HepG2 (cell line): ENCODE measurements around the gene DHCR7. TPM values are rescaled to one million over a fixed set of nuclear protein-coding genes. Genes with fewer than 3 reads are reported as not detected.
A peak's percentile ranks its signal among the peaks of the same experiment; 100 is the strongest.

Experiments
- ATAC-seq: fragments of 200-7000 bp; cut with Tn5 transposase; 3 replicates; pipeline ENCODE4 v1.9.1; 2020; ENCODE audit warnings: mild to moderate bottlenecking, moderate library complexity
- BruUV-seq: library from RNA; stranded (reverse); fragments of 400-500 nt; replicated peaks from 2 replicates; lab custom pipeline; 2021; lab: Mats Ljungman, UMichigan
- CTCF ChIA-PET: fragments of 300-600 bp; formaldehyde crosslinking; extraction: SDS; loops from one replicate; lab custom pipeline; 2021; ENCODE audit warnings: low total read pairs, inconsistent platforms, low intra/inter-chr PET ratio; lab: Yijun Ruan, JAX
- POLR2A ChIA-PET: fragments of 350-600 bp; sonication (Branson Sonifier 250); formaldehyde crosslinking; loops from one replicate; lab custom pipeline; 2020; ENCODE audit warnings: antibody characterized with exemption, inconsistent platforms; lab: Yijun Ruan, JAX
- DNase-seq: peaks from one replicate; pipeline ENCODE4 v3.0.0-alpha.2; 2015; ENCODE audit warnings: low spot score
- FAIRE-seq: peaks from 3 replicates; lab custom pipeline; 2011; peaks lifted over from hg19 to GRCh38; lab: Jason Lieb, UNC
- H2AFZ ChIP-seq: one replicate; pipeline ENCODE4 v1.6.1; 2011; ENCODE audit warnings: low read length, inconsistent platforms
- H3K27ac ChIP-seq: fragments of 300-600 bp; 3 replicates; pipeline ENCODE4 v1.8.0; 2011; ENCODE audit warnings: mixed run types, mild to moderate bottlenecking, mixed read lengths, low read length, inconsistent platforms; ENCODE audit not compliant: insufficient read depth; ENCODE audit errors: extremely low read length
- H3K27me3 ChIP-seq, 2 experiments: fragments of 200-600 bp in 1 of 2; 2 replicates in 1 of 2; 3 replicates in 1 of 2; pipeline versions ENCODE4 v1.6.0 to v1.8.0; 2011; ENCODE audit warnings: low read length in 2 of 2, mild to moderate bottlenecking in 2 of 2, moderate library complexity in 2 of 2, inconsistent platforms in 1 of 2; ENCODE audit not compliant: insufficient read depth in 2 of 2, control insufficient read depth in 1 of 2
- H3K36me3 ChIP-seq, 2 experiments: fragments of 200-600 bp in 1 of 2; replicated peaks in 1 of 2; 2 replicates in 1 of 2; 3 replicates in 1 of 2; pipeline versions ENCODE4 v1.5.1 to v1.8.0; 2011; ENCODE audit warnings: low read length in 2 of 2, inconsistent platforms in 1 of 2; ENCODE audit not compliant: insufficient read depth in 2 of 2, control insufficient read depth in 1 of 2
- H3K4me1 ChIP-seq: 2 replicates; pipeline ENCODE4 v1.5.1; 2012; ENCODE audit warnings: low read length, inconsistent platforms; ENCODE audit not compliant: insufficient read depth
- H3K4me2 ChIP-seq: 2 replicates; pipeline ENCODE4 v1.6.0; 2011; ENCODE audit warnings: low read depth, low read length, inconsistent platforms
- H3K4me3 ChIP-seq, 3 experiments: fragments of 200-600 bp in 1 of 3; sonication (generic), shearing (Covaris generic) in 1 of 3; replicated peaks in 1 of 3; 2 replicates each; pipeline ENCODE4 v1.5.1; 2011 to 2016; ENCODE audit warnings: low read length in 3 of 3, inconsistent platforms in 2 of 3, low read depth in 2 of 3, mild to moderate bottlenecking in 2 of 3, control low read depth in 1 of 3, mixed read lengths in 1 of 3; ENCODE audit not compliant: insufficient read depth in 1 of 3
- H3K79me2 ChIP-seq: one replicate; pipeline ENCODE4 v1.6.1; 2011; ENCODE audit warnings: low read length, inconsistent platforms; ENCODE audit not compliant: insufficient read depth
- H3K9ac ChIP-seq: 2 replicates; pipeline ENCODE4 v1.6.0; 2011; ENCODE audit warnings: mild to moderate bottlenecking, low read depth, low read length, inconsistent platforms; ENCODE audit not compliant: insufficient read depth
- H3K9me3 ChIP-seq: 2 replicates; pipeline ENCODE4 v1.5.1; 2012; ENCODE audit warnings: mild to moderate bottlenecking, low read length
- H4K20me1 ChIP-seq: 2 replicates; pipeline ENCODE4 v1.6.0; 2011; ENCODE audit warnings: inconsistent platforms, mild to moderate bottlenecking, low read length, moderate library complexity; ENCODE audit not compliant: insufficient read depth
- ATF1 ChIP-seq: IDR thresholded peaks from 2 replicates; pipeline ENCODE4 v1.6.1; 2016; ENCODE audit warnings: mild to moderate bottlenecking, control low read depth
- CENPT ChIP-seq: sonication (generic); formaldehyde crosslinking; IDR thresholded peaks from 2 replicates; pipeline ENCODE4 v1.8.0; 2022; ENCODE audit warnings: low read depth, mild to moderate bottlenecking, moderate library complexity, missing genetic modification reagents
- CHD4 ChIP-seq: fragments of 200-600 bp; sonication (generic); IDR thresholded peaks from 2 replicates; pipeline ENCODE4 v1.7.0; 2017; ENCODE audit warnings: mild to moderate bottlenecking, low read length, borderline replicate concordance
- KLF16 ChIP-seq, 2 experiments: sonication (generic) in 1 of 2; formaldehyde crosslinking in 1 of 2; IDR thresholded peaks; 2 replicates each; pipeline versions ENCODE4 v1.6.1 to v1.8.0; 2016 to 2023; ENCODE audit warnings: missing genetic modification reagents in 2 of 2, missing compliant biosample characterization in 1 of 2
- PLRG1 ChIP-seq: fragments of 450-650 bp; conservative IDR thresholded peaks from 2 replicates; pipeline ENCODE4 v1.6.1; 2016
- POLR2A ChIP-seq, 2 experiments: IDR thresholded peaks; 2 replicates each; pipeline ENCODE4 v1.6.1; 2011; ENCODE audit warnings: low read depth in 2 of 2, low read length in 2 of 2, mild to moderate bottlenecking in 1 of 2, moderate library complexity in 1 of 2; ENCODE audit not compliant: insufficient read depth in 1 of 2
- SETDB1 ChIP-seq: sonication (generic); formaldehyde crosslinking; IDR thresholded peaks from 2 replicates; pipeline ENCODE4 v1.5.1; 2020; ENCODE audit warnings: missing genetic modification reagents, mild to moderate bottlenecking, borderline replicate concordance
- ZFP90 ChIP-seq: sonication (generic); formaldehyde crosslinking; IDR thresholded peaks from 2 replicates; pipeline ENCODE4 v1.8.0; 2022; ENCODE audit warnings: missing genetic modification reagents, mild to moderate bottlenecking, inconsistent platforms, borderline replicate concordance
- ZKSCAN5 ChIP-seq: sonication (generic); formaldehyde crosslinking; IDR thresholded peaks from 2 replicates; pipeline ENCODE4 v1.5.1; 2020; ENCODE audit warnings: mild to moderate bottlenecking, missing genetic modification reagents
- ZNF788 ChIP-seq: sonication (generic); formaldehyde crosslinking; IDR thresholded peaks from 2 replicates; pipeline ENCODE4 v1.5.0; 2020; ENCODE audit warnings: mild to moderate bottlenecking, missing genetic modification reagents, borderline replicate concordance
- WGBS: methylation state at CpG from one replicate; pipeline ENCODE4 v1.1.6; 2017; ENCODE audit warnings: low lambda C conversion rate; 5-methylcytosine and 5-hydroxymethylcytosine counted together
- in situ Hi-C: cut with HindIII; loops from 2 replicates; pipeline ENCODE4 v1.10.0; 2017; ENCODE audit warnings: low pct_unique_long_range_greater_than_20kb; ENCODE audit not compliant: extremely low pct_ligation_motif_present
- intact Hi-C: fragments of 100-400 bp; cut with micrococcal nuclease; formaldehyde crosslinking; loops from one replicate; pipeline ENCODE4 v1.10.0; 2022; ENCODE audit not compliant: unreplicated experiment
- polyA plus RNA-seq, 8 experiments: library from polyadenylated mRNA; depleted of rRNA in 3 of 8; stranded (reverse) in 7 of 8; unstranded in 1 of 8; fragments of >200 nt; fragmentation: Illumina TruSeq in 4 of 8; extraction: Trizol in 4 of 8; gene quantifications; 2 replicates each; pipeline versions ENCODE4 v1.2.1 to v1.2.3, GENCODE V29; 2011 to 2016; ENCODE audit warnings: low read depth in 4 of 8, missing spikeins in 1 of 8, mixed read lengths in 1 of 8; ENCODE audit not compliant: insufficient read depth in 1 of 8
- total RNA-seq, 5 experiments: library from RNA; depleted of rRNA; stranded (reverse); fragments of >200 nt; fragmentation: Illumina TruSeq; extraction: Trizol; gene quantifications; 2 replicates each; pipeline ENCODE4 v1.2.3, GENCODE V29; 2016; ENCODE audit warnings: low read depth in 1 of 5

DHCR7 gene
- total and polyA plus RNA-seq, 2 of the 13 experiments (the other 11 are each of a cell fraction or from before 2014, with no cell fraction given): 96.0 to 143 TPM

DNA sequence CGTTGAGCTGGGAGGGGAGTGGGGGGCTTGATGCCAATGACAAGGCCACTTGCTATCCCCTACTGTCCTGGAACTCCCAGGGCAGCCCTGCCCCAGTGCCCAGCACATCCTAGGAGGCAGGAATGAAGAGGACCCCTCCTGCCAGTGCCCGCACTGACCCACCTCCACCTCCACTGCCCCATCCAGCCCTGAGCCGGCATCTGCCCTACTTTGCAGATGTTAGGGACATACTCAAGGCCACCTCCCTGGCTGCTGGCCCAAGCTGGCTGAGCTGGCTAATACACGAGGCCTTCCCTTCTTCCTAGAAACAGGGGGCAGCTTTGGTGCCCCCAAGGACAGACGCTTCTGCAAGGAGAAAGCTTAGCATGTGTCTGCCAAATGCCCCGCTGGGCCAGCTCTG, 10.8 kb downstream of the DHCR7 start:
- FAIRE-seq: no peak
- CTCF ChIA-PET: no interaction called here

GRCh38 chr11:71436861-71437260, 11.3 kb downstream of the DHCR7 start:
- TF ChIP-seq ZKSCAN5 (CRISPR knock-in tag) (no peak), CHD4 (no peak), ZNF788 (no peak), CENPT (CRISPR knock-in tag) (no peak), KLF16 (CRISPR knock-in tag; IDR thresholded peaks at IDR 0.05) (no peak), PLRG1 (no peak), SETDB1 (CRISPR knock-in tag) (no peak), ATF1 (CRISPR knock-in tag) (no peak)
- POLR2A ChIA-PET: no interaction called here
- BruUV-seq: no TSS peak
- CTCF ChIA-PET: no interaction called here
- Histone ChIP-seq H3K79me2 (no peaks in the 10 kb centered on the region), H3K4me1 (peaks cover 24% of the 10 kb centered on the region), H3K9me3 (no peaks in the 10 kb centered on the region), H3K27me3 (no peaks in the 10 kb centered on the region), H3K4me2 (no peak overlapping the region), H3K36me3 (peaks cover 26 to 61% of the 10 kb centered on the region in 2 experiments), H2AFZ (no peak overlapping the region), H3K9ac (no peak overlapping the region), H3K4me3 (no peak overlapping the region), H3K27ac (no peak overlapping the region), H4K20me1 (peaks cover 31% of the 10 kb centered on the region; the same call in 1 of the 2 replicates)
- intact Hi-C loops: no loop called here
- no peak for FAIRE-seq
- in situ Hi-C loops: no loop called here
- WGBS: 87% methylated on average over 7 of the region's 8 CpGs
- no peak for DNase-seq
- no peak for ATAC-seq

More for the DNA sequence above, 10.8 kb downstream of the DHCR7 start:
- TF ChIP-seq ZFP90 (CRISPR knock-in tag): no peak
- TF ChIP-seq POLR2A (IDR thresholded peaks at IDR 0.05; ENCODE audit: insufficient read depth in 1 of 2, low read depth in 2 of 2, low read length in 2 of 2): 0 out of 4 replicates have a peak, but pooled peaks of 1 of the 2 experiments have one; percentile 26
- H4K20me1 ChIP-seq: peaks cover 31% of the 10 kb centered on the region; the same call in 1 of the 2 replicates
- no peak overlapping the region for H3K4me3 ChIP-seq
- intact Hi-C loops (no loop called here), in situ Hi-C loops (no loop called here)
- WGBS: 100% methylated on average over 2 of the region's 6 CpGs
- no peak overlapping the region for H3K4me2 ChIP-seq
- H3K9ac ChIP-seq: no peak overlapping the region
- H3K9me3 ChIP-seq: no peaks in the 10 kb centered on the region
- peaks cover 24% of the 10 kb centered on the region for H3K4me1 ChIP-seq
- no peak overlapping the region for H2AFZ ChIP-seq
- ATAC-seq (no peak), DNase-seq (no peak)
- H3K36me3 ChIP-seq: peaks cover 31 to 66% of the 10 kb centered on the region in 2 experiments
- H3K27me3 ChIP-seq: no peaks in the 10 kb centered on the region
- POLR2A ChIA-PET: interaction anchor here (1.4 kb wide), 1 partner anchor 11 kb away, joined by 3 read pairs; the partner anchor contains the start of gene DHCR7
- H3K27ac ChIP-seq: no peak overlapping the region
- H3K79me2 ChIP-seq: no peaks in the 10 kb centered on the region
- no TSS peak for BruUV-seq
